Measurements from ENCODE around the gene INMT.
A peak's percentile ranks its signal among the peaks of the same experiment; 100 is the strongest.

DNA sequence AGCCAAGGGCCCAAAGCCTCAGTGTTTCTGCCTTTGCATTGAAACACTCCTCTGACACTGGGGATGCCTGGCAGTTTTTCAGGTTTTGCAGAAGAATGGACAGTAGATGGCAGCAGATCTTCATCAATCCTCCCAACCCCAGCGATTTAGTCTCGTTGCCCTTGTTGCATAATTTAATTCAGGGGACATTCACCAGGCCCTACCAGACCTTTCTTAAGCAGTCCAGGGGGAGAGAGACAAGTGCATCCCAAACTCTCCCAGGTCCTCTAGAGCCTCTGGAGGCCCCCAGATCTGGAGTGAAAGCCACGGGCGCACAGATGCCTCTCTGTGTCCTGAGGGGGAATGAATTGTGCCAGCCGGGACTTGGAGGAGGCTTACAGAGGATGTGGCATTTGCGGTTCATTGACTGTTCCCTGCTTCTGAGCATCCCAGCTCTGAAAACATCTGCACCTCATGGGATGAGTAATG lies 48.9 kb downstream of the INMT start:
- TF ChIP-seq, protein P1, sequence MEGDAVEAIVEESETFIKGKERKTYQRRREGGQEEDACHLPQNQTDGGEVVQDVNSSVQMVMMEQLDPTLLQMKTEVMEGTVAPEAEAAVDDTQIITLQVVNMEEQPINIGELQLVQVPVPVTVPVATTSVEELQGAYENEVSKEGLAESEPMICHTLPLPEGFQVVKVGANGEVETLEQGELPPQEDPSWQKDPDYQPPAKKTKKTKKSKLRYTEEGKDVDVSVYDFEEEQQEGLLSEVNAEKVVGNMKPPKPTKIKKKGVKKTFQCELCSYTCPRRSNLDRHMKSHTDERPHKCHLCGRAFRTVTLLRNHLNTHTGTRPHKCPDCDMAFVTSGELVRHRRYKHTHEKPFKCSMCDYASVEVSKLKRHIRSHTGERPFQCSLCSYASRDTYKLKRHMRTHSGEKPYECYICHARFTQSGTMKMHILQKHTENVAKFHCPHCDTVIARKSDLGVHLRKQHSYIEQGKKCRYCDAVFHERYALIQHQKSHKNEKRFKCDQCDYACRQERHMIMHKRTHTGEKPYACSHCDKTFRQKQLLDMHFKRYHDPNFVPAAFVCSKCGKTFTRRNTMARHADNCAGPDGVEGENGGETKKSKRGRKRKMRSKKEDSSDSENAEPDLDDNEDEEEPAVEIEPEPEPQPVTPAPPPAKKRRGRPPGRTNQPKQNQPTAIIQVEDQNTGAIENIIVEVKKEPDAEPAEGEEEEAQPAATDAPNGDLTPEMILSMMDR (IDR thresholded peaks at IDR 0.05), result peak; percentile 59
- no peak for TF ChIP-seq EZH2 (IDR thresholded peaks at IDR 0.05; ENCODE audit: borderline replicate concordance, insufficient read depth, low read depth, low read length, poor library complexity, severe bottlenecking)
